ENCODE measurements around the gene FRRS1L.
A peak's percentile ranks its signal among the peaks of the same experiment; 100 is the strongest.

Gene FRRS1L

GRCh38 chr9:109114670-109115069 is 52.4 kb downstream of the FRRS1L start:
- no peak overlapping the region for H3K4me3 ChIP-seq (ENCODE audit: low read depth, low read length)
- TF ChIP-seq CTCF (IDR thresholded peaks at IDR 0.05; ENCODE audit: low read depth, low read length) = no peak

GRCh38 chr9:109113892-109114609 is 53.0 kb downstream of the FRRS1L start:
- TF ChIP-seq CTCF (IDR thresholded peaks at IDR 0.05; ENCODE audit: low read depth, low read length) = no peak
- no peak overlapping the region for H3K4me3 ChIP-seq (ENCODE audit: low read depth, low read length)

GRCh38 chr9:109113254-109113653 is 53.8 kb downstream of the FRRS1L start:
- H3K4me3 ChIP-seq (ENCODE audit: low read depth, low read length) = no peak overlapping the region
- TF ChIP-seq CTCF (IDR thresholded peaks at IDR 0.05; ENCODE audit: low read depth, low read length) = no peak

GRCh38 chr9:109110329-109111021 is 56.6 kb downstream of the FRRS1L start:
- no peak for TF ChIP-seq CTCF (IDR thresholded peaks at IDR 0.05; ENCODE audit: low read depth, low read length)
- H3K4me3 ChIP-seq (ENCODE audit: low read depth, low read length) = peak overlapping the region; percentile 44

DNA sequence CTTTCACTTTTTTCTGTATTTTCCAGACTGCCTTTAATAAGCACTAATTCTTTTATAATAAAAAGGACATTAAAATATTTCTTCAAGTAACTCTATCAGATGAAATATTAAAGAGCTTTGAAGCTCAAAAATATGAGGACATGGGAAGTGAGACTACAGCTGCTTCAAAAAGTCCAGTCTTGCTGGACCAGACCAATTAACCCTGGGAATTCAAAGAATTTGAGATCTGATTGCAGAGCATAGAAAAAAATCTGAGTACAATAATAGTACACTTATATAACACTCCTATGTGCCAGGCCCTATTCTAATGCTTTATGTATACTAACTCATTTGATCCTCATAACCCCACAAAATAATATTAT is 57.1 kb downstream of the FRRS1L start:
- TF ChIP-seq CTCF (IDR thresholded peaks at IDR 0.05; ENCODE audit: low read depth, low read length) = no peak
- H3K4me3 ChIP-seq (ENCODE audit: low read depth, low read length) = peak overlapping the region; percentile 44

GRCh38 chr9:109108318-109108717 is 58.7 kb downstream of the FRRS1L start:
- no peak for TF ChIP-seq CTCF (IDR thresholded peaks at IDR 0.05; ENCODE audit: low read depth, low read length)
- peak overlapping the region; percentile 43 for H3K4me3 ChIP-seq (ENCODE audit: low read depth, low read length)
